GM23338 (cell line): ENCODE data around the gene DAGLB. TPM values are rescaled to one million over a fixed set of nuclear protein-coding genes. Genes with fewer than 3 reads are reported as not detected.
A peak's percentile ranks its signal among the peaks of the same experiment; 100 is the strongest.

Source experiments
- ATAC-seq: fragments of 200-7000 bp; cut with Tn5 transposase; 3 replicates; pipeline ENCODE4 v1.9.1; 2020
- DNase-seq: peaks from one replicate; pipeline ENCODE4 v3.0.0-alpha.2; 2015; ENCODE audit warnings: low spot score
- H2AFZ ChIP-seq: fragments of 200-600 bp; sonication (generic); 2 replicates; pipeline ENCODE4 v1.8.0; 2016; ENCODE audit warnings: antibody characterized with exemption, mild to moderate bottlenecking, moderate library complexity
- H3F3A ChIP-seq: fragments of 200-600 bp; sonication (generic); replicated peaks from 2 replicates; pipeline ENCODE4 v1.8.0; 2017; ENCODE audit warnings: antibody characterized with exemption, mixed run types, low read depth
- H3K27ac ChIP-seq: fragments of 200-600 bp; sonication (generic); 2 replicates; pipeline ENCODE4 v1.6.1; 2016; ENCODE audit warnings: low read depth
- H3K27me3 ChIP-seq: fragments of 200-600 bp; sonication (generic); 2 replicates; pipeline ENCODE4 v1.8.0; 2016; ENCODE audit warnings: mild to moderate bottlenecking, mixed run types, moderate library complexity; ENCODE audit not compliant: insufficient read depth
- H3K36me3 ChIP-seq: fragments of 200-600 bp; sonication (generic); 2 replicates; pipeline ENCODE4 v1.8.0; 2016; ENCODE audit warnings: mild to moderate bottlenecking; ENCODE audit not compliant: insufficient read depth
- H3K4me1 ChIP-seq: fragments of 200-600 bp; sonication (generic); 2 replicates; pipeline ENCODE4 v1.8.0; 2016; ENCODE audit warnings: mild to moderate bottlenecking, moderate library complexity; ENCODE audit not compliant: insufficient read depth
- H3K4me2 ChIP-seq: fragments of 200-600 bp; sonication (generic); 2 replicates; pipeline ENCODE4 v1.7.1; 2017; ENCODE audit warnings: mixed run types
- H3K4me3 ChIP-seq: fragments of 200-600 bp; sonication (generic); 2 replicates; pipeline ENCODE4 v1.6.1; 2016; ENCODE audit warnings: mixed run types
- H3K79me2 ChIP-seq: fragments of 200-600 bp; sonication (generic); replicated peaks from 2 replicates; pipeline ENCODE4 v1.8.0; 2017; ENCODE audit warnings: mild to moderate bottlenecking; ENCODE audit not compliant: insufficient read depth
- H3K9me2 ChIP-seq: fragments of 200-600 bp; sonication (generic); 2 replicates; pipeline ENCODE4 v1.8.0; 2017; ENCODE audit not compliant: insufficient read depth
- H4K20me1 ChIP-seq: fragments of 200-600 bp; sonication (generic); replicated peaks from 2 replicates; pipeline ENCODE4 v1.8.0; 2017; ENCODE audit warnings: mild to moderate bottlenecking; ENCODE audit not compliant: insufficient read depth
- H3K27ac Mint-ChIP-seq: 2 replicates; pipeline ENCODE4 v1.8.0; 2020; ENCODE audit warnings: inconsistent platforms, mild to moderate bottlenecking, moderate library complexity, mixed read lengths
- H3K27me3 Mint-ChIP-seq: 3 replicates; pipeline ENCODE4 v1.8.0; 2022; ENCODE audit warnings: low read depth, mild to moderate bottlenecking, moderate library complexity, mixed read lengths, inconsistent platforms; ENCODE audit not compliant: insufficient read depth, poor library complexity
- H3K36me3 Mint-ChIP-seq: 3 replicates; pipeline ENCODE4 v1.8.0; 2021; ENCODE audit warnings: low read depth, mild to moderate bottlenecking, inconsistent platforms, moderate library complexity, mixed read lengths
- H3K4me1 Mint-ChIP-seq: 3 replicates; pipeline ENCODE4 v1.8.0; 2020; ENCODE audit warnings: mild to moderate bottlenecking, inconsistent platforms, mixed read lengths
- H3K4me3 Mint-ChIP-seq: 3 replicates; pipeline ENCODE4 v1.8.0; 2021; ENCODE audit warnings: moderate library complexity, mild to moderate bottlenecking, inconsistent platforms, mixed read lengths
- H3K9me3 Mint-ChIP-seq: 3 replicates; pipeline ENCODE4 v1.8.0; 2020; ENCODE audit warnings: moderate library complexity, mild to moderate bottlenecking, inconsistent platforms, mixed read lengths
- CREB1 ChIP-seq: fragments of 250-450 bp; sonication (Bioruptor Pico); IDR thresholded peaks from 2 replicates; pipeline ENCODE4 v1.5.0; 2020; ENCODE audit warnings: low read depth, mild to moderate bottlenecking, moderate library complexity
- EZH2 ChIP-seq: fragments of 200-600 bp; sonication (generic); IDR thresholded peaks from one replicate; pipeline ENCODE4 v1.8.0; 2017; ENCODE audit warnings: antibody characterized with exemption, mild to moderate bottlenecking, low read depth; ENCODE audit not compliant: unreplicated experiment
- POLR2AphosphoS5 ChIP-seq: IDR thresholded peaks from 2 replicates; pipeline ENCODE4 v1.6.1; 2016; ENCODE audit warnings: antibody characterized with exemption, low read depth
- REST ChIP-seq: IDR thresholded peaks from one replicate; pipeline ENCODE4 v1.6.1; 2018; ENCODE audit warnings: antibody characterized with exemption; ENCODE audit not compliant: unreplicated experiment
- ZNF462 ChIP-seq: fragments of 250-450 bp; sonication (Bioruptor Pico); IDR thresholded peaks from 2 replicates; pipeline ENCODE4 v1.5.0; 2020; ENCODE audit warnings: mild to moderate bottlenecking, moderate library complexity
- polyA plus RNA-seq: library from polyadenylated mRNA; unstranded; fragments of >200 nt; fragmentation: Nextera tagmentation; extraction: Ambion mirVana; gene quantifications from 2 replicates; pipeline ENCODE4 v1.2.1, GENCODE V29; 2016
- total RNA-seq: library from RNA; depleted of rRNA; stranded (reverse); fragments of >200 nt; shearing (Covaris generic); gene quantifications from 2 replicates; pipeline ENCODE4 v1.2.3, GENCODE V29; 2014

DAGLB gene
- total and polyA plus RNA-seq, 2 experiments from 2014 or later: 13.8 to 26.0 TPM

- Histone ChIP-seq H3K27ac (no peak overlapping the region), H3K9me2 (no peaks in the 10 kb centered on the region), H3K4me3 (no peak overlapping the region), H3K4me2 (no peak overlapping the region), H3F3A (peaks cover 16% of the 10 kb centered on the region), H3K79me2 (peaks cover 5% of the 10 kb centered on the region), H3K27me3 (no peaks in the 10 kb centered on the region), H2AFZ (no peak overlapping the region), H3K4me1 (no peaks in the 10 kb centered on the region), H4K20me1 (peaks cover 21% of the 10 kb centered on the region), H3K36me3 (peaks cover 48% of the 10 kb centered on the region)
- no peak overlapping the region; the same call in 1 of the 2 replicates for H3K27ac Mint-ChIP-seq
- H3K4me1 Mint-ChIP-seq: no peaks in the 10 kb centered on the region
- H3K27me3 Mint-ChIP-seq: peaks cover 18% of the 10 kb centered on the region
- TF ChIP-seq CREB1 (CRISPR knock-in tag) (no peak), POLR2AphosphoS5 (0 out of 2 replicates have a peak, but pooled peaks have one; percentile 2), REST (no peak), ZNF462 (CRISPR knock-in tag) (no peak), EZH2 (no peak)
- H3K9me3 Mint-ChIP-seq: no peaks in the 10 kb centered on the region
- peaks cover 86% of the 10 kb centered on the region for H3K36me3 Mint-ChIP-seq
- H3K4me3 Mint-ChIP-seq: no peak overlapping the region
- DNase-seq (no peak), ATAC-seq (no peak)
Measured at GRCh38 chr7:6407434-6407833, 40.3 kb downstream of the DAGLB start.
